Measurements from ENCODE around the gene GPATCH2L.

GPATCH2L gene

GRCh38 chr14:76125511-76125910 lies 26.2 kb upstream of the GPATCH2L start:
- Mint-ChIP-seq H3K27ac (ENCODE audit: low read depth) (no peak overlapping the region), H3K4me3 (no peak overlapping the region), H3K36me3 (ENCODE audit: insufficient read depth) (peaks cover 2% of the 10 kb centered on the region), H3K27me3 (peaks cover 48% of the 10 kb centered on the region), H3K4me1 (no peaks in the 10 kb centered on the region), H3K9me3 (no peaks in the 10 kb centered on the region)
- no peak for ATAC-seq (replicated peaks; ENCODE audit: extremely low read depth, poor library complexity, severe bottlenecking)
- DNase-seq (ENCODE audit: low spot score in 2 of 2), result no peak

- no peak overlapping the region for H3K4me3 Mint-ChIP-seq
- no peaks in the 10 kb centered on the region for H3K4me1 Mint-ChIP-seq
- DNase-seq (ENCODE audit: low spot score in 2 of 2), result no peak
- peaks cover 54% of the 10 kb centered on the region for H3K27me3 Mint-ChIP-seq
- H3K27ac Mint-ChIP-seq (ENCODE audit: low read depth), result no peak overlapping the region
- peaks cover 2% of the 10 kb centered on the region for H3K36me3 Mint-ChIP-seq (ENCODE audit: insufficient read depth)
- H3K9me3 Mint-ChIP-seq, result no peaks in the 10 kb centered on the region
- ATAC-seq (replicated peaks; ENCODE audit: extremely low read depth, poor library complexity, severe bottlenecking), result no peak
Measured at GRCh38 chr14:76126076-76126475, 25.6 kb upstream of the GPATCH2L start.

- no peak for DNase-seq (ENCODE audit: low spot score in 2 of 2)
- peaks cover 93% of the 10 kb centered on the region for H3K27me3 Mint-ChIP-seq
- no peak overlapping the region for H3K27ac Mint-ChIP-seq (ENCODE audit: low read depth)
Measured at GRCh38 chr14:76129851-76130576, 21.7 kb upstream of the GPATCH2L start.

GRCh38 chr14:76131071-76131965 lies 20.4 kb upstream of the GPATCH2L start:
- Mint-ChIP-seq H3K4me1 (peaks cover 6% of the 10 kb centered on the region), H3K4me3 (no peak overlapping the region), H3K9me3 (no peaks in the 10 kb centered on the region), H3K36me3 (ENCODE audit: insufficient read depth) (peaks cover 2% of the 10 kb centered on the region), H3K27ac (ENCODE audit: low read depth) (no peak overlapping the region), H3K27me3 (peaks cover 98% of the 10 kb centered on the region)
- ATAC-seq (replicated peaks; ENCODE audit: extremely low read depth, poor library complexity, severe bottlenecking) (no peak), DNase-seq (ENCODE audit: low spot score in 2 of 2) (no peak)

More at GRCh38 chr14:76129851-76130576, 21.7 kb upstream of the GPATCH2L start:
- H3K4me1 Mint-ChIP-seq, result peaks cover 6% of the 10 kb centered on the region
- no peak for ATAC-seq (replicated peaks; ENCODE audit: extremely low read depth, poor library complexity, severe bottlenecking)
- H3K4me3 Mint-ChIP-seq, result no peak overlapping the region
- H3K36me3 Mint-ChIP-seq (ENCODE audit: insufficient read depth), result peaks cover 2% of the 10 kb centered on the region
- no peaks in the 10 kb centered on the region for H3K9me3 Mint-ChIP-seq

GRCh38 chr14:76133103-76133502 lies 18.6 kb upstream of the GPATCH2L start:
- DNase-seq (ENCODE audit: low spot score in 2 of 2) (no peak), ATAC-seq (replicated peaks; ENCODE audit: extremely low read depth, poor library complexity, severe bottlenecking) (no peak)
- H3K27me3 Mint-ChIP-seq, result peaks cover 98% of the 10 kb centered on the region
- no peak overlapping the region for H3K27ac Mint-ChIP-seq (ENCODE audit: low read depth)
- peaks cover 2% of the 10 kb centered on the region for H3K36me3 Mint-ChIP-seq (ENCODE audit: insufficient read depth)
- no peak overlapping the region for H3K4me3 Mint-ChIP-seq
- H3K4me1 Mint-ChIP-seq, result peaks cover 6% of the 10 kb centered on the region
- no peaks in the 10 kb centered on the region for H3K9me3 Mint-ChIP-seq

DNA sequence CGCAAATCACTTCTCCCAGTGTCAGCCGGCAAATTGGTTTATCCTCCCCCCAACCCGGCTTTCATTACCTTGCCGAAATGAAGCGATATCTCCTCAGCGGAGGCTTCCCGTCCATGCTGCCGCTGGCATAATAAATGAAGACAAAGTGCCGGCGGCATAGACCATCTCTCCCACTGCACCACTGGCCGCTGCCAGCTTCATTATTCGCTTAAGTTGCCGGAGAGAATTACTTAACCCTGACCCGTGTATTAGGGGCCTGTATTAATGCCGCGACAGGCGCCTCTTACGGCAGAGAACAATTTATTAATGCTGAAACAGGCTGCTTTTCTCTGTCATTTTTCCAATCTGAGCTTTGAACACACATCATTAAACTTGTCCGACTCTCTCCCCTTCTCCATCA lies 17.5 kb upstream of the GPATCH2L start:
- Mint-ChIP-seq H3K36me3 (ENCODE audit: insufficient read depth) (peaks cover 2% of the 10 kb centered on the region), H3K27me3 (peaks cover 100% of the 10 kb centered on the region), H3K4me1 (peaks cover 6% of the 10 kb centered on the region), H3K4me3 (no peak overlapping the region), H3K27ac (ENCODE audit: low read depth) (no peak overlapping the region), H3K9me3 (no peaks in the 10 kb centered on the region)
- ATAC-seq (replicated peaks; ENCODE audit: extremely low read depth, poor library complexity, severe bottlenecking) (no peak), DNase-seq (ENCODE audit: low spot score in 2 of 2) (no peak)

- peaks cover 100% of the 10 kb centered on the region for H3K27me3 Mint-ChIP-seq
- H3K4me3 Mint-ChIP-seq, result no peak overlapping the region
- H3K4me1 Mint-ChIP-seq, result peaks cover 6% of the 10 kb centered on the region
- ATAC-seq (replicated peaks; ENCODE audit: extremely low read depth, poor library complexity, severe bottlenecking) (no peak), DNase-seq (ENCODE audit: low spot score in 2 of 2) (no peak)
- no peak overlapping the region for H3K27ac Mint-ChIP-seq (ENCODE audit: low read depth)
- no peaks in the 10 kb centered on the region for H3K36me3 Mint-ChIP-seq (ENCODE audit: insufficient read depth)
- H3K9me3 Mint-ChIP-seq, result no peaks in the 10 kb centered on the region
Measured at GRCh38 chr14:76135722-76136121, 16.0 kb upstream of the GPATCH2L start.

GRCh38 chr14:76136476-76137110 lies 15.1 kb upstream of the GPATCH2L start:
- Mint-ChIP-seq H3K36me3 (ENCODE audit: insufficient read depth) (no peaks in the 10 kb centered on the region), H3K9me3 (no peaks in the 10 kb centered on the region), H3K27ac (ENCODE audit: low read depth) (no peak overlapping the region), H3K4me3 (no peak overlapping the region), H3K4me1 (peaks cover 6% of the 10 kb centered on the region), H3K27me3 (peaks cover 100% of the 10 kb centered on the region)
- DNase-seq (ENCODE audit: low spot score in 2 of 2), result no peak
- ATAC-seq (replicated peaks; ENCODE audit: extremely low read depth, poor library complexity, severe bottlenecking), result no peak

GRCh38 chr14:76138119-76138757 lies 13.5 kb upstream of the GPATCH2L start:
- no peak overlapping the region for H3K27ac Mint-ChIP-seq (ENCODE audit: low read depth)
- H3K9me3 Mint-ChIP-seq, result peaks cover 3% of the 10 kb centered on the region
- DNase-seq (ENCODE audit: low spot score in 2 of 2) (no peak), ATAC-seq (replicated peaks; ENCODE audit: extremely low read depth, poor library complexity, severe bottlenecking) (no peak)
- no peaks in the 10 kb centered on the region for H3K4me1 Mint-ChIP-seq
- H3K4me3 Mint-ChIP-seq, result no peak overlapping the region
- no peaks in the 10 kb centered on the region for H3K36me3 Mint-ChIP-seq (ENCODE audit: insufficient read depth)
- H3K27me3 Mint-ChIP-seq, result peaks cover 88% of the 10 kb centered on the region

GRCh38 chr14:76138758-76139723 lies 12.7 kb upstream of the GPATCH2L start:
- Mint-ChIP-seq H3K36me3 (ENCODE audit: insufficient read depth) (no peaks in the 10 kb centered on the region), H3K9me3 (peaks cover 6% of the 10 kb centered on the region), H3K4me3 (no peak overlapping the region), H3K27ac (ENCODE audit: low read depth) (no peak overlapping the region), H3K27me3 (peaks cover 80% of the 10 kb centered on the region), H3K4me1 (no peaks in the 10 kb centered on the region)
- ATAC-seq (replicated peaks; ENCODE audit: extremely low read depth, poor library complexity, severe bottlenecking) (no peak), DNase-seq (ENCODE audit: low spot score in 2 of 2) (no peak)

- ATAC-seq (replicated peaks; ENCODE audit: extremely low read depth, poor library complexity, severe bottlenecking) (no peak), DNase-seq (ENCODE audit: low spot score in 2 of 2) (no peak)
- H3K4me3 Mint-ChIP-seq, result no peak overlapping the region
- H3K27me3 Mint-ChIP-seq, result peaks cover 40% of the 10 kb centered on the region
- H3K9me3 Mint-ChIP-seq, result peaks cover 6% of the 10 kb centered on the region
- H3K36me3 Mint-ChIP-seq (ENCODE audit: insufficient read depth), result peaks cover 2% of the 10 kb centered on the region
- no peaks in the 10 kb centered on the region for H3K4me1 Mint-ChIP-seq
- H3K27ac Mint-ChIP-seq (ENCODE audit: low read depth), result no peak overlapping the region
Measured at GRCh38 chr14:76143642-76144041, 8.1 kb upstream of the GPATCH2L start.
